ENCODE results near the gene FAM120A.

GRCh38 chr9:93470391-93470790 is 18.9 kb downstream of the FAM120A start:
- TF ChIP-seq POLR2AphosphoS5 (IDR thresholded peaks at IDR 0.05), result no peak
- TF ChIP-seq, protein P1, sequence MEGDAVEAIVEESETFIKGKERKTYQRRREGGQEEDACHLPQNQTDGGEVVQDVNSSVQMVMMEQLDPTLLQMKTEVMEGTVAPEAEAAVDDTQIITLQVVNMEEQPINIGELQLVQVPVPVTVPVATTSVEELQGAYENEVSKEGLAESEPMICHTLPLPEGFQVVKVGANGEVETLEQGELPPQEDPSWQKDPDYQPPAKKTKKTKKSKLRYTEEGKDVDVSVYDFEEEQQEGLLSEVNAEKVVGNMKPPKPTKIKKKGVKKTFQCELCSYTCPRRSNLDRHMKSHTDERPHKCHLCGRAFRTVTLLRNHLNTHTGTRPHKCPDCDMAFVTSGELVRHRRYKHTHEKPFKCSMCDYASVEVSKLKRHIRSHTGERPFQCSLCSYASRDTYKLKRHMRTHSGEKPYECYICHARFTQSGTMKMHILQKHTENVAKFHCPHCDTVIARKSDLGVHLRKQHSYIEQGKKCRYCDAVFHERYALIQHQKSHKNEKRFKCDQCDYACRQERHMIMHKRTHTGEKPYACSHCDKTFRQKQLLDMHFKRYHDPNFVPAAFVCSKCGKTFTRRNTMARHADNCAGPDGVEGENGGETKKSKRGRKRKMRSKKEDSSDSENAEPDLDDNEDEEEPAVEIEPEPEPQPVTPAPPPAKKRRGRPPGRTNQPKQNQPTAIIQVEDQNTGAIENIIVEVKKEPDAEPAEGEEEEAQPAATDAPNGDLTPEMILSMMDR (IDR thresholded peaks at IDR 0.05), result no peak
- TF ChIP-seq POLR2A (IDR thresholded peaks at IDR 0.05), result no peak
- TF ChIP-seq EP300 (IDR thresholded peaks at IDR 0.05), result no peak

Data from sigmoid colon (tissue), 4 donors.